Stimulated activated CD8-positive, alpha-beta memory T cell treated with anti-CD3 and anti-CD28 coated beads, Interleukin-15, amount 100 ng/mL, for 4 hours (primary cell): Measurements from ENCODE around the gene PPP6R2.

Source experiments
- DNase-seq, 2 donors: peaks; one replicate each; pipeline ENCODE4 v3.0.0-alpha.2; 2020; ENCODE audit warnings: low read depth in 2 of 2

PPP6R2 gene

GRCh38 chr22:50469377-50470305 lies 126.5 kb downstream of the PPP6R2 start:
- DNase-seq, result peak; percentile 93 to 96

- no peak for DNase-seq
These were observed 127.4 kb downstream of the PPP6R2 start for GRCh38 chr22:50470491-50470890.

GRCh38 chr22:50471197-50471847 lies 128.2 kb downstream of the PPP6R2 start:
- no peak for DNase-seq

GRCh38 chr22:50471962-50472361 lies 128.8 kb downstream of the PPP6R2 start:
- DNase-seq, result no peak

GRCh38 chr22:50473088-50473487 lies 130.0 kb downstream of the PPP6R2 start:
- peak in 1 of 2 donors; percentile 24 for DNase-seq

GRCh38 chr22:50473855-50474671 lies 130.9 kb downstream of the PPP6R2 start:
- DNase-seq, result no peak

GRCh38 chr22:50474710-50475651 lies 131.9 kb downstream of the PPP6R2 start, which contains the start of gene SBF1:
Gene SBF1 (minus strand): TSS chr22:50475035. CDS start chr22:50474840, 195 bp downstream.
- DNase-seq, result peak; percentile 74 to 79

GRCh38 chr22:50475652-50476002 lies 132.5 kb downstream of the PPP6R2 start:
- DNase-seq, result no peak

GRCh38 chr22:50476868-50477267 lies 133.7 kb downstream of the PPP6R2 start:
- no peak for DNase-seq

- DNase-seq, result no peak
These were observed 134.8 kb downstream of the PPP6R2 start for GRCh38 chr22:50477923-50478322.

- no peak for DNase-seq
These were observed 136.6 kb downstream of the PPP6R2 start for GRCh38 chr22:50479721-50480120.

GRCh38 chr22:50481045-50481439 lies 137.9 kb downstream of the PPP6R2 start:
- no peak for DNase-seq

- DNase-seq, result peak in 1 of 2 donors; percentile 50
These were observed 138.4 kb downstream of the PPP6R2 start, which contains the start of gene ADM2 for GRCh38 chr22:50481440-50482106. Gene ADM2 (plus strand): TSS chr22:50481543. CDS start chr22:50481848, 305 bp downstream.

GRCh38 chr22:50482107-50483074 lies 139.3 kb downstream of the PPP6R2 start:
- no peak for DNase-seq

- DNase-seq, result no peak
These were observed 140.0 kb downstream of the PPP6R2 start for GRCh38 chr22:50483106-50483505.

GRCh38 chr22:50483556-50483955 lies 140.4 kb downstream of the PPP6R2 start:
- DNase-seq, result no peak

GRCh38 chr22:50483977-50484853 lies 141.1 kb downstream of the PPP6R2 start:
- DNase-seq, result no peak
